Loucy (cell line): ENCODE measurements around the gene UBASH3A.

Experiments
- H2AFZ ChIP-seq: fragments of 200-600 bp; sonication (generic); 2 replicates; pipeline ENCODE4 v1.6.0; 2016; ENCODE audit warnings: antibody characterized with exemption, mild to moderate bottlenecking, low read length, moderate library complexity
- H3F3A ChIP-seq: fragments of 200-600 bp; 2 replicates; pipeline ENCODE4 v1.6.0; 2016; ENCODE audit warnings: antibody characterized with exemption, low read depth, mild to moderate bottlenecking
- H3K27me3 ChIP-seq: fragments of 200-600 bp; sonication (generic); 2 replicates; pipeline ENCODE4 v1.6.1; 2014; ENCODE audit warnings: low read length, mild to moderate bottlenecking; ENCODE audit not compliant: insufficient read depth, poor library complexity, severe bottlenecking
- H3K36me3 ChIP-seq: fragments of 200-600 bp; sonication (generic); 2 replicates; pipeline ENCODE4 v1.6.1; 2016; ENCODE audit warnings: low read length; ENCODE audit not compliant: insufficient read depth
- H3K4me1 ChIP-seq: fragments of 200-600 bp; sonication (generic); 2 replicates; pipeline ENCODE4 v1.5.1; 2014; ENCODE audit warnings: low read length, mild to moderate bottlenecking; ENCODE audit not compliant: insufficient read depth, poor library complexity, severe bottlenecking
- H3K4me2 ChIP-seq: fragments of 200-600 bp; sonication (generic); 2 replicates; pipeline ENCODE4 v1.6.0; 2014; ENCODE audit warnings: antibody characterized with exemption, low read length, low read depth, mild to moderate bottlenecking; ENCODE audit not compliant: poor library complexity, severe bottlenecking
- H3K4me3 ChIP-seq: fragments of 200-600 bp; sonication (generic); 2 replicates; pipeline ENCODE4 v1.5.1; 2014; ENCODE audit warnings: low read length, mild to moderate bottlenecking, mixed read lengths; ENCODE audit not compliant: poor library complexity, severe bottlenecking
- H3K79me2 ChIP-seq: fragments of 200-600 bp; sonication (generic); 2 replicates; pipeline ENCODE4 v1.6.1; 2014; ENCODE audit warnings: low read length; ENCODE audit not compliant: insufficient read depth
- H3K9ac ChIP-seq: fragments of 200-600 bp; sonication (generic); 2 replicates; pipeline ENCODE4 v1.6.0; 2014; ENCODE audit warnings: mild to moderate bottlenecking, low read depth, low read length, moderate library complexity; ENCODE audit not compliant: poor library complexity, severe bottlenecking
- H3K9me2 ChIP-seq: fragments of 200-600 bp; sonication (generic); replicated peaks from 2 replicates; pipeline ENCODE4 v1.6.1; 2016; ENCODE audit warnings: low read depth, low read length, mixed read lengths
- H3K9me3 ChIP-seq: fragments of 200-600 bp; sonication (generic); 2 replicates; pipeline ENCODE4 v1.6.1; 2014; ENCODE audit warnings: mild to moderate bottlenecking, antibody characterized with exemption, low read length, low read depth; ENCODE audit not compliant: insufficient read depth
- H4K20me1 ChIP-seq: fragments of 200-600 bp; sonication (generic); 2 replicates; pipeline ENCODE4 v1.6.0; 2014; ENCODE audit warnings: antibody characterized with exemption, low read length, mild to moderate bottlenecking; ENCODE audit not compliant: insufficient read depth, poor library complexity, severe bottlenecking
- CTCF ChIP-seq: fragments of 200-600 bp; sonication (generic); conservative IDR thresholded peaks from 2 replicates; pipeline ENCODE4 v1.5.1; 2014; ENCODE audit warnings: mild to moderate bottlenecking, antibody characterized with exemption, low read length
- EZH2phosphoT487 ChIP-seq: fragments of 200-600 bp; IDR thresholded peaks from 2 replicates; pipeline ENCODE4 v1.6.1; 2018; ENCODE audit warnings: antibody characterized with exemption, mild to moderate bottlenecking, moderate library complexity, borderline replicate concordance

The UBASH3A gene

GRCh38 chr21:42421018-42421793 lies 17.5 kb downstream of the UBASH3A start:
- Histone ChIP-seq H3K79me2 (no peaks in the 10 kb centered on the region), H3F3A (peaks cover 24% of the 10 kb centered on the region), H3K27me3 (no peaks in the 10 kb centered on the region), H3K9ac (no peak overlapping the region), H3K4me1 (peaks cover 54% of the 10 kb centered on the region), H3K4me3 (no peak overlapping the region), H3K9me3 (peaks cover 15% of the 10 kb centered on the region), H3K36me3 (peaks cover 27% of the 10 kb centered on the region; the same call in 1 of the 2 replicates), H2AFZ (no peak overlapping the region), H3K4me2 (no peak overlapping the region), H3K9me2 (no peaks in the 10 kb centered on the region), H4K20me1 (no peaks in the 10 kb centered on the region)
- TF ChIP-seq EZH2phosphoT487 = no peak
- no peak for TF ChIP-seq CTCF

- Histone ChIP-seq H3K27me3 (no peaks in the 10 kb centered on the region), H3K9ac (peak overlapping the region; percentile 87), H3K9me3 (peaks cover 15% of the 10 kb centered on the region), H3F3A (peaks cover 24% of the 10 kb centered on the region), H3K4me2 (peak overlapping the region; percentile 91), H3K9me2 (no peaks in the 10 kb centered on the region), H3K4me3 (peak overlapping the region; percentile 69), H3K4me1 (peaks cover 74% of the 10 kb centered on the region), H3K79me2 (0 out of 2 replicates have a peak, but pooled peaks cover 5% of the 10 kb centered on the region), H2AFZ (no peak overlapping the region), H3K36me3 (peaks cover 26% of the 10 kb centered on the region; the same call in 1 of the 2 replicates), H4K20me1 (no peaks in the 10 kb centered on the region)
- TF ChIP-seq EZH2phosphoT487 (no peak), CTCF (no peak)
These were observed 19.5 kb downstream of the UBASH3A start for GRCh38 chr21:42423197-42423675.

GRCh38 chr21:42423685-42424084 lies 20.0 kb downstream of the UBASH3A start:
- TF ChIP-seq CTCF (no peak), EZH2phosphoT487 (no peak)
- Histone ChIP-seq H3K9me3 (peaks cover 15% of the 10 kb centered on the region), H4K20me1 (no peaks in the 10 kb centered on the region), H2AFZ (no peak overlapping the region), H3K9me2 (no peaks in the 10 kb centered on the region), H3K4me1 (peaks cover 74% of the 10 kb centered on the region), H3F3A (peaks cover 24% of the 10 kb centered on the region), H3K36me3 (peaks cover 21% of the 10 kb centered on the region; the same call in 1 of the 2 replicates), H3K9ac (peak overlapping the region; percentile 87), H3K27me3 (no peaks in the 10 kb centered on the region), H3K4me2 (peak overlapping the region; percentile 91), H3K79me2 (0 out of 2 replicates have a peak, but pooled peaks cover 5% of the 10 kb centered on the region), H3K4me3 (peak overlapping the region; percentile 69)
